HCT116 (cell line): ENCODE measurements around the gene PLA1A. TPM values are rescaled to one million over a fixed set of nuclear protein-coding genes. Genes with fewer than 3 reads are reported as not detected.

Experiments
- ATAC-seq: fragments of 200-7000 bp; cut with Tn5 transposase; 2 replicates; pipeline ENCODE4 v1.9.1; 2020; ENCODE audit warnings: mild to moderate bottlenecking, moderate library complexity
- BruUV-seq: library from RNA; stranded (reverse); fragments of 400-500 nt; replicated peaks from 2 replicates; lab custom pipeline; 2021; lab: Mats Ljungman, UMichigan
- CTCF ChIA-PET: fragments of 300-600 bp; sonication (Branson Sonifier 250); formaldehyde crosslinking; loops from one replicate; lab custom pipeline; 2021; ENCODE audit warnings: antibody characterized with exemption; lab: Charles Lee
- POLR2A ChIA-PET: fragments of 300-600, 350-600 bp; sonication (Branson Sonifier 250); formaldehyde crosslinking; loops from one replicate; lab custom pipeline; 2021; ENCODE audit warnings: antibody characterized with exemption; lab: Charles Lee
- RAD21 ChIA-PET, 2 experiments: fragments of 300-600 bp; sonication (Branson Sonifier 250); formaldehyde crosslinking; loops; one replicate each; lab custom pipeline; 2023; ENCODE audit warnings: low total read pairs in 2 of 2; ENCODE audit not compliant: uncharacterized antibody in 2 of 2, unreplicated experiment in 2 of 2, low non-redundant PET in 1 of 2; lab: Charles Lee
- DNase-seq: peaks from one replicate; pipeline ENCODE4 v3.0.0-alpha.2; 2010; ENCODE audit warnings: low read depth, low spot score
- H2AFZ ChIP-seq: fragments of 200-600 bp; shearing (Covaris generic), sonication (generic); 2 replicates; pipeline ENCODE4 v1.6.1; 2017; ENCODE audit warnings: low read depth, mixed run types, mixed read lengths, antibody characterized with exemption, low read length; ENCODE audit not compliant: poor library complexity, severe bottlenecking
- H3K27ac ChIP-seq: 2 replicates; pipeline ENCODE4 v1.5.1; 2012; ENCODE audit warnings: low read depth, low read length
- H3K27me3 ChIP-seq: fragments of 200-600 bp; sonication (generic); 2 replicates; pipeline ENCODE4 v1.6.1; 2016; ENCODE audit warnings: mixed run types, low read length, mixed read lengths; ENCODE audit not compliant: insufficient read depth
- H3K36me3 ChIP-seq, 2 experiments: fragments of 200-500 bp in 1 of 2; fragments of 200-600 bp in 1 of 2; sonication (Bioruptor generic) in 1 of 2; sonication (generic) in 1 of 2; 2 replicates each; pipeline versions ENCODE4 v1.5.1 to v1.6.1; 2014 to 2016; ENCODE audit warnings: low read length in 2 of 2, inconsistent platforms in 1 of 2, mixed read lengths in 1 of 2, mixed run types in 1 of 2; ENCODE audit not compliant: insufficient read depth in 2 of 2, control insufficient read depth in 1 of 2
- H3K4me1 ChIP-seq, 2 experiments: fragments of 200-600 bp in 1 of 2; sonication (generic) in 1 of 2; 2 replicates each; pipeline versions ENCODE4 v1.5.1 to v1.6.1; 2012 to 2017; ENCODE audit warnings: low read length in 2 of 2, inconsistent platforms in 1 of 2, mild to moderate bottlenecking in 1 of 2, mixed read lengths in 1 of 2, mixed run types in 1 of 2, moderate library complexity in 1 of 2; ENCODE audit not compliant: insufficient read depth in 2 of 2, control insufficient read depth in 1 of 2
- H3K4me2 ChIP-seq: fragments of 200-600 bp; sonication (generic); 2 replicates; pipeline ENCODE4 v1.6.1; 2017; ENCODE audit warnings: mixed run types, low read length, mixed read lengths
- H3K4me3 ChIP-seq, 2 experiments: fragments of 200-600 bp in 1 of 2; sonication (generic) in 1 of 2; replicated peaks in 1 of 2; 2 replicates each; pipeline ENCODE4 v1.5.1; 2011 to 2016; ENCODE audit warnings: low read length in 2 of 2, control low read depth in 1 of 2, low read depth in 1 of 2, mild to moderate bottlenecking in 1 of 2, mixed read lengths in 1 of 2, mixed run types in 1 of 2
- H3K79me2 ChIP-seq: fragments of 200-600 bp; sonication (generic); 2 replicates; pipeline ENCODE4 v1.6.1; 2017; ENCODE audit warnings: mild to moderate bottlenecking, mixed run types, low read length, moderate library complexity, mixed read lengths; ENCODE audit not compliant: insufficient read depth
- H3K9ac ChIP-seq: fragments of 200-600 bp; sonication (generic); 2 replicates; pipeline ENCODE4 v1.6.1; 2016; ENCODE audit warnings: low read length, mixed read lengths
- H3K9me2 ChIP-seq: fragments of 200-600 bp; sonication (generic), shearing (Covaris generic); 2 replicates; pipeline ENCODE4 v1.6.1; 2017; ENCODE audit warnings: mixed run types, mild to moderate bottlenecking, moderate library complexity; ENCODE audit not compliant: insufficient read depth
- H3K9me3 ChIP-seq, 2 experiments: fragments of 200-500 bp in 1 of 2; fragments of 200-600 bp in 1 of 2; sonication (Bioruptor generic) in 1 of 2; sonication (generic) in 1 of 2; 2 replicates each; pipeline ENCODE4 v1.6.1; 2014 to 2017; ENCODE audit warnings: low read length in 2 of 2, mixed read lengths in 2 of 2, inconsistent platforms in 1 of 2, low read depth in 1 of 2, mild to moderate bottlenecking in 1 of 2, mixed run types in 1 of 2, moderate library complexity in 1 of 2; ENCODE audit not compliant: control insufficient read depth in 1 of 2, insufficient read depth in 1 of 2
- H4K20me1 ChIP-seq: fragments of 200-600 bp; sonication (generic), shearing (Covaris generic); 2 replicates; pipeline ENCODE4 v1.6.1; 2017; ENCODE audit warnings: mixed run types, mild to moderate bottlenecking, moderate library complexity; ENCODE audit not compliant: insufficient read depth
- CBX3 ChIP-seq: IDR thresholded peaks from 2 replicates; pipeline ENCODE4 v1.6.1; 2012; ENCODE audit warnings: low read depth
- ELF1 ChIP-seq: IDR thresholded peaks from 2 replicates; pipeline ENCODE4 v1.6.1; 2012; ENCODE audit warnings: low read depth, borderline replicate concordance
- EZH2phosphoT487 ChIP-seq: fragments of 200-600 bp; IDR thresholded peaks from 2 replicates; pipeline ENCODE4 v1.6.1; 2018; ENCODE audit warnings: antibody characterized with exemption, borderline replicate concordance
- FOSL1 ChIP-seq: IDR thresholded peaks from 2 replicates; pipeline ENCODE4 v1.6.1; 2012; ENCODE audit warnings: low read depth
- POLR2A ChIP-seq: IDR thresholded peaks from 2 replicates; pipeline ENCODE4 v1.7.0; 2011; ENCODE audit warnings: borderline replicate concordance; ENCODE audit not compliant: insufficient read depth, insufficient read length; ENCODE audit errors: extremely low read depth
- POLR2AphosphoS5 ChIP-seq: IDR thresholded peaks from 2 replicates; pipeline ENCODE4 v1.6.1; 2011; ENCODE audit warnings: mild to moderate bottlenecking, low read depth, low read length, moderate library complexity
- SP1 ChIP-seq: IDR thresholded peaks from 2 replicates; pipeline ENCODE4 v1.6.1; 2012; ENCODE audit warnings: low read depth
- SRF ChIP-seq: IDR thresholded peaks from 2 replicates; pipeline ENCODE4 v1.6.1; 2012; ENCODE audit warnings: low read depth
- TCF7L2 ChIP-seq: IDR thresholded peaks from 2 replicates; pipeline ENCODE4 v1.7.0; 2011; ENCODE audit warnings: borderline replicate concordance, inconsistent platforms; ENCODE audit not compliant: insufficient read depth, insufficient read length; ENCODE audit errors: extremely low read depth
- ZNF274 ChIP-seq: fragments of 200-500 bp; sonication (Bioruptor generic); IDR thresholded peaks from 2 replicates; pipeline ENCODE4 v1.6.1; 2014; ENCODE audit warnings: mild to moderate bottlenecking, low read depth, low read length, inconsistent platforms
- intact Hi-C: fragments of 100-400 bp; cut with micrococcal nuclease; formaldehyde crosslinking; loops from 2 replicates; pipeline ENCODE4 v1.10.0; 2022
- total RNA-seq: library from RNA; stranded (reverse); gene quantifications from one replicate; pipeline ENCODE4 v1.2.1, GENCODE V29; 2021; ENCODE audit not compliant: unreplicated experiment
- TF ChIP-seq, protein P1 (sequence below): IDR thresholded peaks from 2 replicates; pipeline ENCODE4 v1.6.1; 2012
- TF ChIP-seq, protein P2 (sequence below): IDR thresholded peaks from 2 replicates; pipeline ENCODE4 v1.6.1; 2012; ENCODE audit warnings: low read depth

PLA1A gene
- total RNA-seq, 1 experiment from 2014 or later: not detected

DNA sequence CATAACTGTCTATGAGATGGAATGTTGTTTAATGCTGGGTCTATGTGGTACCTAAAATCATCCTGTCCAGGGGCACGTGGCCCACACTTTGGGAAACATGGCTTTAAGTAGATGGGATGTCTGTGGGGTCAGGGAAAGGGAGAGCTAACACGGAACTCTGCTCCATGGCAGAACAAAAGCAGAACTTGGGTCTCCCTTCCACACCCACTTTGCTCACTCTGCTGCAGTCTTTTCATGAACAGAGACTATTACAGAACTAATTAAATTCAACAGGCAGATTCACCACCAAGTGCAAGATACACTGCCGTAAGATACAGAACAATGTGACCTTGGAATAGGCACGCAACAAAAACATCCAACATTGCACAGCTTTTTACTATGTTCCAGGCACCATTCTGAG, 34.5 kb downstream of the PLA1A start:
- H3K9ac ChIP-seq: no peak overlapping the region
- no peak overlapping the region for H2AFZ ChIP-seq
- POLR2A ChIA-PET: no interaction called here
- no peak overlapping the region for H3K4me3 ChIP-seq
- BruUV-seq: no TSS peak
- H3K4me1 ChIP-seq: 0 out of 4 replicates have a peak, but pooled peaks cover 0 to 6% of the 10 kb centered on the region in 2 experiments
- intact Hi-C loops: no loop called here
- no peak for DNase-seq
- no peak for ATAC-seq
- peaks cover 3% of the 10 kb centered on the region; the same call in 1 of the 2 replicates for H3K27me3 ChIP-seq
- TF ChIP-seq POLR2AphosphoS5 (no peak), SRF (no peak), POLR2A (no peak), SP1 (no peak), TCF7L2 (no peak), CBX3 (no peak), ELF1 (no peak), FOSL1 (no peak)
- TF ChIP-seq, protein P1, sequence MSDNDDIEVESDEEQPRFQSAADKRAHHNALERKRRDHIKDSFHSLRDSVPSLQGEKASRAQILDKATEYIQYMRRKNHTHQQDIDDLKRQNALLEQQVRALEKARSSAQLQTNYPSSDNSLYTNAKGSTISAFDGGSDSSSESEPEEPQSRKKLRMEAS: no peak
- TF ChIP-seq, all 23 proteins: peak for 0
- Histone ChIP-seq H3K9me2 (no peaks in the 10 kb centered on the region), H3K79me2 (no peaks in the 10 kb centered on the region), H3K9me3 (no peaks in the 10 kb centered on the region), H3K4me2 (no peak overlapping the region), H3K36me3 (no peaks in the 10 kb centered on the region), H4K20me1 (no peaks in the 10 kb centered on the region), H3K27ac (no peak overlapping the region)
- ChIA-PET RAD21 (no interaction called here), CTCF (no interaction called here)

DNA sequence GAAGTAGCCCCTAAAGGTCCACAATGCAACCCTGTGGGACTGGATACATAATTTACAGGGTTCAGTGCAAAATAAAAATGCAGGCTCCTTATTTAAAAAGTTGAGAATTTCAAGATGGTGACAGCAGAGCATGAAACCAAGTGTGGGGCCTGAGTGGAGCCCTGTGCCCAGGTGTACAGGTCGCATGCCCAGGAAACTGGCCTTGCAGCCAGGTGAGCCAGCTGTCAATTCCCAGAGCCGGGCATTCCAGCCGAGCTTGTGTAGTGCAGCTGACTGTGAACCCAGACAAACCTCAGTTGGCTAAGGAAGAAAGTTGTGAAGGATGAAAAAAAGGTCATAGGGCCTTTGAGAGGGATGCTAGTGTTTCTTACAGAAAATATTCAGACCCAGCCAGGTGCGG, 35.1 kb downstream of the PLA1A start:
- no peak overlapping the region for H3K9ac ChIP-seq
- peaks cover 0 to 9% of the 10 kb centered on the region in 2 experiments; a peak in 2 of 4 replicates for H3K4me1 ChIP-seq
- H3K9me2 ChIP-seq: no peaks in the 10 kb centered on the region
- ChIA-PET CTCF (no interaction called here), POLR2A (no interaction called here), RAD21 (no interaction called here)
- no peak for DNase-seq
- no peaks in the 10 kb centered on the region for H3K9me3 ChIP-seq
- TF ChIP-seq, protein P1: no peak
- no peak for TF ChIP-seq POLR2AphosphoS5
- no peak for TF ChIP-seq EZH2phosphoT487
- no peak for TF ChIP-seq FOSL1
- TF ChIP-seq ZNF274: no peak
- TF ChIP-seq, protein P2, sequence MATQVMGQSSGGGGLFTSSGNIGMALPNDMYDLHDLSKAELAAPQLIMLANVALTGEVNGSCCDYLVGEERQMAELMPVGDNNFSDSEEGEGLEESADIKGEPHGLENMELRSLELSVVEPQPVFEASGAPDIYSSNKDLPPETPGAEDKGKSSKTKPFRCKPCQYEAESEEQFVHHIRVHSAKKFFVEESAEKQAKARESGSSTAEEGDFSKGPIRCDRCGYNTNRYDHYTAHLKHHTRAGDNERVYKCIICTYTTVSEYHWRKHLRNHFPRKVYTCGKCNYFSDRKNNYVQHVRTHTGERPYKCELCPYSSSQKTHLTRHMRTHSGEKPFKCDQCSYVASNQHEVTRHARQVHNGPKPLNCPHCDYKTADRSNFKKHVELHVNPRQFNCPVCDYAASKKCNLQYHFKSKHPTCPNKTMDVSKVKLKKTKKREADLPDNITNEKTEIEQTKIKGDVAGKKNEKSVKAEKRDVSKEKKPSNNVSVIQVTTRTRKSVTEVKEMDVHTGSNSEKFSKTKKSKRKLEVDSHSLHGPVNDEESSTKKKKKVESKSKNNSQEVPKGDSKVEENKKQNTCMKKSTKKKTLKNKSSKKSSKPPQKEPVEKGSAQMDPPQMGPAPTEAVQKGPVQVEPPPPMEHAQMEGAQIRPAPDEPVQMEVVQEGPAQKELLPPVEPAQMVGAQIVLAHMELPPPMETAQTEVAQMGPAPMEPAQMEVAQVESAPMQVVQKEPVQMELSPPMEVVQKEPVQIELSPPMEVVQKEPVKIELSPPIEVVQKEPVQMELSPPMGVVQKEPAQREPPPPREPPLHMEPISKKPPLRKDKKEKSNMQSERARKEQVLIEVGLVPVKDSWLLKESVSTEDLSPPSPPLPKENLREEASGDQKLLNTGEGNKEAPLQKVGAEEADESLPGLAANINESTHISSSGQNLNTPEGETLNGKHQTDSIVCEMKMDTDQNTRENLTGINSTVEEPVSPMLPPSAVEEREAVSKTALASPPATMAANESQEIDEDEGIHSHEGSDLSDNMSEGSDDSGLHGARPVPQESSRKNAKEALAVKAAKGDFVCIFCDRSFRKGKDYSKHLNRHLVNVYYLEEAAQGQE: no peak
- TF ChIP-seq SRF: no peak
- H3K27me3 ChIP-seq: peaks cover 1% of the 10 kb centered on the region; the same call in 1 of the 2 replicates
- no TSS peak for BruUV-seq
- intact Hi-C loops: no loop called here
- no peaks in the 10 kb centered on the region for H3K79me2 ChIP-seq
- no peak overlapping the region for H3K4me3 ChIP-seq
- H4K20me1 ChIP-seq: no peaks in the 10 kb centered on the region
- no peaks in the 10 kb centered on the region for H3K36me3 ChIP-seq
- H3K4me2 ChIP-seq: no peak overlapping the region
- H2AFZ ChIP-seq: no peak overlapping the region
- no peak for ATAC-seq
- H3K27ac ChIP-seq: no peak overlapping the region
